ENCODE results near the gene VAPA. TPM values are rescaled to one million over a fixed set of nuclear protein-coding genes. Genes with fewer than 3 reads are reported as not detected.
"Not testable (repeated sequence)": the region's sequence is repeated elsewhere in the genome, so short reads cannot be mapped to it uniquely, and the experiment has no call there.

Gene VAPA
- total and polyA plus RNA-seq, 8 donors, result 182 to 220 (median 205) TPM

- no peaks in the 10 kb centered on the region for H3K27me3 ChIP-seq
- no peak for TF ChIP-seq CTCF (IDR thresholded peaks at IDR 0.05)
- intact Hi-C loops (cut with DNase I), result no loop called here
Measured at GRCh38 chr18:9894454-9895068, 19.3 kb upstream of the VAPA start.

GRCh38 chr18:9897129-9897528 is 16.7 kb upstream of the VAPA start:
- no peak overlapping the region for H3K27ac ChIP-seq
- no peak overlapping the region for H3K4me3 ChIP-seq
- TF ChIP-seq CTCF (IDR thresholded peaks at IDR 0.05), result no peak
- ATAC-seq, result no peak
- no peaks in the 10 kb centered on the region for H3K4me1 ChIP-seq
- no peaks in the 10 kb centered on the region for H3K9me3 ChIP-seq
- H3K36me3 ChIP-seq, result no peaks in the 10 kb centered on the region
- no peaks in the 10 kb centered on the region for H3K27me3 ChIP-seq
- DNase-seq, result no peak
- intact Hi-C loops (cut with DNase I), result no loop called here

More at GRCh38 chr18:9894454-9895068, 19.3 kb upstream of the VAPA start:
- no peak for DNase-seq
- Histone ChIP-seq H3K9me3 (no peaks in the 10 kb centered on the region), H3K36me3 (no peaks in the 10 kb centered on the region), H3K4me3 (no peak overlapping the region), H3K27ac (no peak overlapping the region), H3K4me1 (no peaks in the 10 kb centered on the region)
- no peak for ATAC-seq

DNA sequence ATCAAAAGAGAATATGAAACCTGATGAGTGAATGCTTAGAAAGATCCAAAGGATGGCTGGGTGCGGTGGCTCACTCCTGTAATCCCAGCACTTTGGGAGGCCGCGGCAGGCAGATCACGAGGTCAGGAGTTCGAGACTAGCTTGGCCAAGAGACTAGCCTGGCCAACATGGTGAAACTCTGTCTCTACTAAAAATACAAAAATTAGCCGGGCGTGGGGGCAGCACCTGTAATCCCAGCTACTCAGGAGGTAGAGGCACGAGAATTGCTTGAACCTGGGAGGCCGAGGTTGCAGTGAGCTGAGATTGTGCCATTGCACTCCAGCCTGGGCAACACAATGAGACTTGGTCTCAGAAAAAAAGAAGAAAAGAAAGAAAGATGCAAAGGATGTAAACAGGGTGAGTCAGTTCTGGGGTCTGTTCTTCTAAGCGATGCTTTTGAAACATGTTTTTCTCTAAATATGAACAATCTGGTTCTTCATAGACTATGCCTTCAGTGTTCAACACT is 16.0 kb upstream of the VAPA start:
- H3K27me3 ChIP-seq; H3K36me3 ChIP-seq; intact Hi-C loops (cut with DNase I); H3K4me1 ChIP-seq; H3K9me3 ChIP-seq; DNase-seq; H3K4me3 ChIP-seq; H3K27ac ChIP-seq; ATAC-seq: not testable (repeated sequence)

DNA sequence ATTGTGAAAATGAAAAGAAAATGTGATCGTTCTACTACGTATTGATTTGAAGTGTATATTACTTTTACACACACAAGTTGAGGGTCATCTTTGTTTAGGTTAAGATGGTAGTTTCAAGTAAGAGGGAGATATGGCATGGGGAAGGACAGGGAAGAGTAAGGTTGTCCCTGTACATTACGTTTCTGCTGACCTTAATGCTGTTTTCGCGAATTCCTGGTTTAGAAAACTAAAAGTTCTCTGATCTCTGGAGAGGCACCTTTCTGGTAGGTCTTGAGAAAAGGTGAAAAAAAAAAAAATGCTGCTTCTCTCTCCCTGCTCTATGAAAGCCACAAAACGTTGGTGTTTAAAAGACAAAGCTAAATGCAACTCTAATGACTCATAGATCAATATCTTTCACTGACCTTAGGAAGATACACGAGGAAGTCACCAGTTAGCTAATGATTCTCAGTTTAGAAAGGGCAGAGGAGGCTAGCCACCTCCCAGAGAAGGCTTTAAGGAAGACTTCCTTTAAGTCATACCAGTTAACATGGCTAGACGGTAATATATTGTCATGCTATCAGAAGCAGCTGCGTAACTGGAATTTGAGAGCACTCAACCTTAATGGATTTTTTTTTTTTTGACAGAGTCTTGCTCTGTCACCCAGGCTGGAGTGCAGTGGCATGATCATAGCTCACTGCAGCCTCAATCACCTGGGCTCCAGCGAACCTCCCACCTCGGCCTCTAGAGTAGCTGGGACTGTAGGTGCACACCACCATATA is 14.8 kb upstream of the VAPA start:
- H3K4me1 ChIP-seq, result no peaks in the 10 kb centered on the region
- ATAC-seq (no peak), DNase-seq (no peak)
- H3K27me3 ChIP-seq, result no peaks in the 10 kb centered on the region
- intact Hi-C loops (cut with DNase I), result no loop called here
- H3K9me3 ChIP-seq, result no peaks in the 10 kb centered on the region
- H3K4me3 ChIP-seq, result no peak overlapping the region
- H3K27ac ChIP-seq, result no peak overlapping the region
- no peaks in the 10 kb centered on the region for H3K36me3 ChIP-seq
- TF ChIP-seq CTCF (IDR thresholded peaks at IDR 0.05), result no peak

DNA sequence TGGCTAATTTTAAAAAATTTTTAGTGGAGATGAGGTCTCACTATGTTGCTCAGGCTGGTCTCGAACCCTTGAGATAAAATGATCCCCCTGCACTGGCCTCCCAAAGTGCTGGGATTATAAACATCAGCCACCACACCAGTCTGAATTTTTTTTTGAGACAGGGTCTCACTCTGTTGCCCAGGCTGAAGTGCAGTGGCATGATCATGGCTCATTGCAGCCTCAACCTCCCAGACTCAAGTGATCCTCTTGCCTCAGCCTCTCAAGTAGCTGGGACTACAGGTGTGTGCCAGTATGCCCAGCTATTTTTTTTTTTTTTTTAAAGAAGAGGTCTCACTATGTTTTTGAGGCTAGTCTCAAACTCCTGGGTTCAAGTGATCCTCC is 14.3 kb upstream of the VAPA start:
- ATAC-seq; H3K4me3 ChIP-seq; H3K9me3 ChIP-seq; H3K27ac ChIP-seq; H3K36me3 ChIP-seq; DNase-seq; H3K4me1 ChIP-seq; H3K27me3 ChIP-seq; intact Hi-C loops (cut with DNase I): not testable (repeated sequence)

GRCh38 chr18:9900699-9901098 is 13.1 kb upstream of the VAPA start:
- no peaks in the 10 kb centered on the region for H3K36me3 ChIP-seq
- intact Hi-C loops (cut with DNase I), result no loop called here
- H3K27me3 ChIP-seq, result no peaks in the 10 kb centered on the region
- no peak for ATAC-seq
- TF ChIP-seq CTCF (IDR thresholded peaks at IDR 0.05), result no peak
- H3K9me3 ChIP-seq, result no peaks in the 10 kb centered on the region
- no peak overlapping the region for H3K4me3 ChIP-seq
- no peak overlapping the region for H3K27ac ChIP-seq
- H3K4me1 ChIP-seq, result no peaks in the 10 kb centered on the region
- no peak for DNase-seq
